ENCODE measurements around the gene NUSAP1.

- TF ChIP-seq, protein P1, sequence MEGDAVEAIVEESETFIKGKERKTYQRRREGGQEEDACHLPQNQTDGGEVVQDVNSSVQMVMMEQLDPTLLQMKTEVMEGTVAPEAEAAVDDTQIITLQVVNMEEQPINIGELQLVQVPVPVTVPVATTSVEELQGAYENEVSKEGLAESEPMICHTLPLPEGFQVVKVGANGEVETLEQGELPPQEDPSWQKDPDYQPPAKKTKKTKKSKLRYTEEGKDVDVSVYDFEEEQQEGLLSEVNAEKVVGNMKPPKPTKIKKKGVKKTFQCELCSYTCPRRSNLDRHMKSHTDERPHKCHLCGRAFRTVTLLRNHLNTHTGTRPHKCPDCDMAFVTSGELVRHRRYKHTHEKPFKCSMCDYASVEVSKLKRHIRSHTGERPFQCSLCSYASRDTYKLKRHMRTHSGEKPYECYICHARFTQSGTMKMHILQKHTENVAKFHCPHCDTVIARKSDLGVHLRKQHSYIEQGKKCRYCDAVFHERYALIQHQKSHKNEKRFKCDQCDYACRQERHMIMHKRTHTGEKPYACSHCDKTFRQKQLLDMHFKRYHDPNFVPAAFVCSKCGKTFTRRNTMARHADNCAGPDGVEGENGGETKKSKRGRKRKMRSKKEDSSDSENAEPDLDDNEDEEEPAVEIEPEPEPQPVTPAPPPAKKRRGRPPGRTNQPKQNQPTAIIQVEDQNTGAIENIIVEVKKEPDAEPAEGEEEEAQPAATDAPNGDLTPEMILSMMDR (IDR thresholded peaks at IDR 0.05; ENCODE audit: borderline replicate concordance, extremely low read depth, low read length, poor library complexity, severe bottlenecking): no peak
- no peak for TF ChIP-seq EZH2 (IDR thresholded peaks at IDR 0.05; ENCODE audit: borderline replicate concordance, low read depth, low read length, severe bottlenecking)
Measured at GRCh38 chr15:41337631-41338522, 5.2 kb downstream of the NUSAP1 start.

Data from DND-41 (cell line).